NOMO-1 treated with dmso at 0.1 percent for 144 hours (cell line): Measurements from ENCODE around the gene REEP6.
"Not testable (repeated sequence)": the region's sequence is repeated elsewhere in the genome, so short reads cannot be mapped to it uniquely, and the experiment has no call there.

Experiments used
- DNase-seq: peaks from one replicate; lab custom pipeline; 2025; ENCODE audit not compliant: unreplicated experiment; lab: John Stamatoyannopoulos, UW

REEP6 gene

GRCh38 chr19:1522838-1523237 is 31.9 kb downstream of the REEP6 start:
- DNase-seq, result no peak

DNA sequence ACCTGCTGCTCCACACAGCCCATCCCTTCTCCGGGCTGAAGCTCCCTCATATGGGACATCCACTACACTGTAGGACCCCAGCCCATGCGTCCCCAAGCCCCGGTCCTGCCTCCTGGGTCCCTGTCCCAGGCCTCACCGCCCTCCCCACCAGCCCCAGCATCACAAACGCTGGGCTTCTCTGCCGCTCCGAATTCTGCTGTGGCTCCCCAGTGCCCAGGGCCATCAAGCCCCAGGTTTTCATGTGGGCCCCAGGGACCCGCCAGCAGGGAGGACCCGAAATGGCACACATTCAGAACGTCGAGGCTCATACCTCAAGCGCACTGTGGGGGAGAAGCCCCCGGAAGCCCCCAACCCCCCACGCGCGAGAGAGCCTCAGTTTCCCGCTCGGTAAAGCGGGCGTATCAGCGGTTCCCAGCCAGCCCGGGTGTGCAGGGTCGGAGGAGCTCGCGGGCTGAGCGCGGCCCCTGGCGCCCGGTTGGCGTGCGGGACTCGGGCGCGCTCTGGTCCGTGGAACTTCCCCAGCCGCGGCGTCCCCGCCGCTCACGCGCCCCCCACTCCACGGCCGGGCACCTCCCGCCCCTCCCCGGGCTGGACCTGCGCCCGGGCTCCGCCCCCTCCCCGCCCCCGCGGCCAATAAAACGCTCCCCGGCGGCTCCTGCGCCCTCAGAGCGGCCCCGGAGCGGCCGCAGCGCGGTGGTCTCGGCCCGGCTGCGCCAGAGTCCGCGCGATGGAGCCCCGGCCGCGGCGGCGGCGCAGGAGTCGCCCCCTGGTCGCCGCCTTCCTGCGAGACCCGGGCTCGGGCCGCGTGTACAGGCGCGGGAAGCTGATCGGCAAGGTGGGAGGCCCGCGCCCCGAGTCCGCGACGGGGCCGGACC is 32.7 kb downstream of the REEP6 start, which contains the start of gene PLK5:
Gene PLK5, plus strand, starts transcription at position 666 of the 875 bp plus-strand sequence. CDS start 2,920 bp downstream, outside the sequence.
- DNase-seq, result no peak

GRCh38 chr19:1524287-1524971 is 33.4 kb downstream of the REEP6 start:
- no peak for DNase-seq

GRCh38 chr19:1524972-1525325 is 34.0 kb downstream of the REEP6 start:
- DNase-seq, result no peak

DNA sequence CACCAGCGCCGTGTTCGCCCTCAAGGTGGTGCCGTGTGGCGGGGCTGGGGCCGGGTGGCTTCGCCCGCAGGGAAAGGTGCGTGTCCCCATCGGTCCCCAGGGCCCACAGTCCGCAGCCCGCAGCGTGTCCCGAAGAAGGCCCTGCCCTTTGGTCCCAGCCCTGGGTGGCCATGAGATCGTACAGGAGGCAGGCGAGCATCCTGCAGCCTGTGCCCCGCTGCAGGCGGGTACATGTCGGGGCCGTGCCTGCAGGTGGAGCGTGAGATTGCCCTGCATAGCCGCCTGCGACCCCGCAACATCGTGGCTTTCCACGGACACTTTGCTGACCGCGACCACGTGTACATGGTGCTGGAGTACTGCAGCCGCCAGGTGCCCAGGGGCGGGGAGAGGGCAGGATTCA is 34.4 kb downstream of the REEP6 start:
- DNase-seq, result no peak

DNA sequence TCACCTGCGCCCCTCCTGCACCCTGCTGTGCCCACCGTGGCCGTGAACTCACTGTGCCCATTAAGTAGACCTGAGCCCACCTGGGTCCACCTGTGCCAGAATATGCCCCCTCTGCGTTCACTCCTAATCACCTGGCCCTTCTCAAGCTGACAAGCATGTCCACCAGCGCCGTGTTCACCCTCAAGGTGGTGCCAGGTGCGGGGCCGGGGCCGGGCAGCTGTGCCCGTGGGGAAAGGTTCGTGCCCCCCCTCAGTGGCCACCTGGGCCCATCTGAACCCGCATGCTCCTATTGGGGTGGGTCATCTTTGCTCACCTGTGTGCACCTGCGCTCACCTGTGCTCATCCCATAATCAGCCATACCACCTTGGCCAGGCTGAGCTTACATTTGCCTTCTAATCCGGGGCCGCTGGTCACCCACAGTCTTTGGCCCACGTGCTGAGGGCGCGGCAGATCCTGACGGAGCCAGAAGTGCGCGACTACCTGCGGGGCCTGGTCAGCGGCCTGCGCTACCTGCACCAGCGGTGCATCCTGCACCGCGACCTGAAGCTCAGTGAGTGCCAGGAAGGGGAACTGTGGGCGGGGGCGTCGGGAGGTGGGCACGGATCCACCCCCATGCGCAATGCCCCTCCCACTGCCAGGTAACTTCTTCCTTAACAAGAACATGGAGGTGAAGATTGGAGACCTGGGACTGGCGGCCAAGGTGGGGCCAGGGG is 35.2 kb downstream of the REEP6 start:
- DNase-seq, result no peak

DNA sequence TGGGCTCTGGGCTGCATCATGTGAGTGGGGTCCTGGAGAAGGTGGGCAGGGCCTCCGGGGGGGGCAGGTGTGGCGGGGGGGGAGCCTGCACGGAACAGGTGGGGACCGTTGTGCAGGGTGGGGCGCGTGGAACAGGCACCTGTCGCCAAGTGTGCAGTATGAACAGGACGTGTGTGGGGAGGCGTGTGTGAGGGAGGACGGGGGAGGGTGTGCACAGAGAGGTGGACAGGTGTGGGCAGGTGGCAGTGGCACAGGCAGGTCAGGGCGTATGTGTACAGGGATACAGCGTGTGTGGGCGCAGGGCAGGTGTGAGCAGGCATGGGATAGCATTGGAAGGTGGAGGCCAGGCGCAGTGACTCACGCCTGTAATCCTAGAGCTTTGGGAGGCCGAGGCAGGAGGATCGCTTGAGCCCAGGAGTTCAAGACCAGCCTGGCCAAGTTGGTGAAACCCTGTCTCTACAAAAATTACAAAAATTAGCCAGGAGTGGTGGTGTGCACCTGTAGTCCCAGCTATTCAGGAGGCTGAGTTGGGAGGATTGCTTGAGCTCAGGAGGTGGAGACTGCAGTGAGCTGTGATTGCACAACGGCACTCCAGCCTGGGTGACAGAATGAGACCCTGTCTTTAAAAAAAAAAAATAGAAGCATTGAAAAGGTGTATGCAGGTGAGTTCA is 36.1 kb downstream of the REEP6 start:
- DNase-seq, result no peak

DNA sequence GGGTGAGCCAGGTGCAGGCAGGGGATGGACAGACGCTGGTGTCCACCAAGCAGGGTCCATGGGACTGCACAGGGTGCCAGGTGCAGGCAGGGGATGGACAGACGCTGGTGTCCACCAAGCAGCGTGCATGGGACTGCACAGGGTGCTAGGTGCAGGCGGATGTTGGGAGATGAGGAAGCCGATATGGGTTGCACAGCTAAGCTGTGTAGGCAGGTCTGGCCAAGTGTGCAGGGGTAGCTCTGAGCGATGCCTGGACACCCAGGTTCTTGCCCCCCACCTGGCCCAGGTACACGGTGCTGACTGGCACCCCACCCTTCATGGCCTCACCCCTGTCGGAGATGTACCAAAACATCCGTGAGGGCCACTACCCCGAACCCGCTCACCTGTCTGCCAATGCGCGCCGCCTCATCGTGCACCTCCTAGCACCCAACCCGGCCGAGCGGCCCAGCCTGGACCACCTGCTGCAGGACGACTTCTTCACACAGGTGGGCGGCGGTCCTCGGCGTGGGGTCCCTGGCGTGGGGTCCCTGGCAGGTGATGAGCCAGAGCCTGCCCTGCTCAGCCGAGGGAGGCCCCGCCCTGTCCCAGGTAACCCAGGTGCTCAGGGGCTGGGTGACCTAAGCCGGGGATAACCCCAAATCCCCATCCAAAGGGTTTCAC is 36.8 kb downstream of the REEP6 start:
- DNase-seq, result no peak

DNA sequence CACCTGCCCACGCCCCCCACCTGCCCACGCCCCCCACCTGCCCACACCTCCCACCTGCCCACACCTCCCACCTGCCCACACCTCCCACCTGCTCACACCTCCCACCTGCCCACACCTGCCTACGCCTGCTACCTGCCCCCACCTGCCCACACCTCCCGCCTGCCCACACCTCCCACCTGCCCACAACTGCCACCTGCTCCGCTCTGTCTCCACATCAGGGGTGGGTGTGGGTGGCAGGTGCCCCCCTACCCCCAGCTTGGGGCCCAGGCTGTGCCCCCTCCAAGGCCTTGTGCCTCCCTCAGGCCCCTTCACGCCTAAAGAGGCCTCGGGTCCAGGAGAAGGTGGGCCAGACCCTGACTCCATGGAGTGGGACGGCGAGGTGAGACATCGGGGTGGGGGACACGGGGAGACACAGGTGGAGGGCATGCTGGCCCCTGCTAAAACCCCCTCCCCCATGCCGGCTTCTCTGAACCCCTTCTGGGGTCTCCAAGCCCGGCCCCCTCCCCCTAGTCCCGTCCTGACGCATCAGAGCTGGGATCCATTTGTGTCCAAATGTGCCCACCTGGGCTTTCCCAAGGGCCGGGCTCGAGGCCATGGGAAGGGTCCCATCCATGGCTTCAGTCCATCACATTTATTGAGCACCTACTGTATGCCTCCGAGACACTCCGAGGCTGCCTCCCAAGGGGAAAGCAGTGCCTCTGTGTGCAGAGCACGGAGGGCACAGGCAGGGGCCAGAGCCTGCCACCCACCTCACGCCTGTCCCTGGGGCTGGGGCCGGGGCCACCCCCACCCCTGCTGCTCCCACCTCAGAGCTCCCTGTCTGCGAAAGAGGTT is 37.8 kb downstream of the REEP6 start:
- no peak for DNase-seq

GRCh38 chr19:1529430-1529816 is 38.4 kb downstream of the REEP6 start:
- no peak for DNase-seq

DNA sequence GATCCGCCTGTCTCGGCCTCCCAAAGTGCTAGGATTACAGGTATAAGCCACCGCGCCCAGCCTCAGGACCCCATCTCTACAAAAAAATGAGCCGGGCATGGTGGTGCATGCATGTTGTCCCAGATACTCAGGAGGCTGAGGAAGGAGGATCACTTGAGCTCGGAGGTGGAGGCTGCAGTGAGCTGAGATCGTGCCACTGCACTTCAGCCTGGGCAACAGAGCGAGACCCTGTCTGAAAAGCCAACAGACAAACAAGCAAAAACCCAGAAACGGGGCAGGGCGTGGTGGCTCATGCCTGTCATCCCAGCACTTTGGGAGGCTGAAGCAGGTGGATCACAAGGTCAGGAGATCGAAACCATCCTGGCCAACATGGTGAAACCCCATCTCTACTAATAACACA is 39.9 kb downstream of the REEP6 start:
- DNase-seq, result not testable (repeated sequence)

- no peak for DNase-seq
Measured at GRCh38 chr19:1531587-1531986, 40.6 kb downstream of the REEP6 start.

- no peak for DNase-seq
Measured at GRCh38 chr19:1532003-1532402, 41.0 kb downstream of the REEP6 start.

DNA sequence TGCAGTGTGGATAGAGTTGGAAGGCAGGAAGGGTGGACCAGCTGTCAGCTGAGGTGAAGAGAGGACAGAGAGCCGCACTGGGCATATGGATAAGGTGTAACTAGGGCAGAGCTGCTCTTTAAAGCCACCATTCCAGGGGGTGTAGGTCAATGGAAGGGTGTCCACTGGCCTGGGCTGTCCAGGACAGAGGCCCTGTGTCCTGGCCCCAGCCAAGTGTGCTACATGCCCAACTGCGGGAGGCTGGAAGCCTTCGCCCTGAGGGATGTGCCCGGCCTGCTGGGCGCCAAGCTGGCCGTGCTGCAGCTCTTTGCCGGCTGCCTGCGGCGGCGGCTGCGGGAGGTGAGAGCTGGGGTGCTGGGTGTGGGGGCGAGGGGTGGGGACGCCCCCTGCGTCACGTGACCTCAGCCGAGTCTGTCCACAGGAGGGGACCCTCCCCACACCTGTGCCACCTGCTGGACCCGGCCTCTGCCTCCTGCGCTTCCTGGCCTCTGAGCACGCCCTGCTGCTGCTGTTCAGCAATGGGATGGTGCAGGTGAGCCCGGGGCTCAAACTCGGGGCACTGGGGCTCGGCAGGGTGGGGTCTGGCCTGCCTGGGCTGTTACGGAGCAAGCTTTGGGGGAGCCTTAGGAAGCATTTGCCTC is 42.6 kb downstream of the REEP6 start:
- DNase-seq, result no peak

GRCh38 chr19:1534972-1535371 is 44.0 kb downstream of the REEP6 start:
- DNase-seq, result no peak

- not testable (repeated sequence) for DNase-seq
Measured at GRCh38 chr19:1535699-1536098, 44.7 kb downstream of the REEP6 start.

DNA sequence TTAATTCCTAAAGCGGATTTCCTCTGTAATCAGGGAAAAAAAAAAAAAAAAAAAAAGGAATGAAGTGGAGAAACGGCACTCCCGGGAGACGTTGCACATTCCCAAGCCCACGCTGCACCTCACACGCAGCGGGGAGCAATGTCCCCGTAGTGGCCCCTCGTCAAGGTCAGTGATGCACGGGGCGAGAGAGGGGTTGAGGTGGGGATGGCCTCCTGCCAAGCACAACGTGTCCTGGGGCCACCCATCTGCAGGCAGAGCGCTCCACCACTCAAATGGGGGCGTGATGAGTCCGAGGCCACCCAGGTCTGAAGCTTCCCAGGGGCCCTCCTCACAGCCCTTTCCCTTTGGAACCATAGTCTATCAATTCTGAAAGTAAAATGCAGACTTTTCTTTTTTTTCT is 48.0 kb downstream of the REEP6 start:
- no peak for DNase-seq

- not testable (repeated sequence) for DNase-seq
Measured at GRCh38 chr19:1539749-1540148, 48.8 kb downstream of the REEP6 start.

DNA sequence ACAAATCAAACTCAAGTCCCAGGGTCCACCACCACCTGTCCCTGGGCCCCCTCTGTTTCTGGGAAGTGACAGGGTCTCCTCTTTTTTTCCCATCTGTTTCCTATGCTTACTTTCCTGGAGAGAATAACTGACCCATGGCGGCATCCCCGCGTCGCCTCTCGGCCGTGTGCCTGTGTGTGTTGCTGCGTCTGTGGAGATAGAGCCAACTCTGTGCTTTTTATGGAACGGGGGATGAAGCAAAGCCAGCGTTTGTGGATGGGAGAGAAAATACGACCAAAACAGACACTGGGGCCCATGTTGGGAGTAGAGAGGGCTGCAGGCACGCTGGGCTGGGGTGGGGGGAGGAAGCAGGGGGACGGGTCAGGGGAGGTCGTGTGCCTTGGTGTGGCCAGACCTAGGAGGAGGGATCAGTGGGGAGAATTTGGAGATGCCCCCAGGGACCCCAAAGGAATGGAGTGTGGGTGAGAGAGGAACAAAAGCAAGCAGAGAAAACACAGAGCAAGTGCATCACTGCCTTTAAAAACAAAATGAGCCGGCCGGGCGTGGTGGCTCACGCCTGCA is 49.5 kb downstream of the REEP6 start:
- no peak for DNase-seq
